ENCODE data around the gene AFM. TPM values are rescaled to one million over a fixed set of nuclear protein-coding genes. Genes with fewer than 3 reads are reported as not detected.
"Not testable (repeated sequence)": the region's sequence is repeated elsewhere in the genome, so short reads cannot be mapped to it uniquely, and the experiment has no call there.

AFM gene
- total RNA-seq, 6 donors from 2014 or later, result 0.20 TPM; not detected in 5

GRCh38 chr4:73539386-73539785, 57.8 kb downstream of the AFM start:
- Histone ChIP-seq H3K27me3 (no peaks in the 10 kb centered on the region), H3K27ac (no peak overlapping the region)

GRCh38 chr4:73540826-73541225, 59.3 kb downstream of the AFM start:
- Histone ChIP-seq H3K9me3 (no peaks in the 10 kb centered on the region), H3K4me3 (no peak overlapping the region), H3K27ac (no peak overlapping the region), H3K36me3 (no peaks in the 10 kb centered on the region), H3K27me3 (no peaks in the 10 kb centered on the region), H3K4me1 (no peaks in the 10 kb centered on the region)
- 83 to 88% methylated on average over 3 of the region's 3 CpGs for WGBS, 2 donors
- TF ChIP-seq POLR2A (IDR thresholded peaks at IDR 0.05) (no peak), EP300 (IDR thresholded peaks at IDR 0.05) (no peak), CTCF (IDR thresholded peaks at IDR 0.05) (no peak), POLR2AphosphoS5 (IDR thresholded peaks at IDR 0.05) (no peak)
- ATAC-seq (ENCODE audit: low FRiP score in 2 of 2), result no peak
- DNase-seq, result no peak

More at GRCh38 chr4:73539386-73539785, 57.8 kb downstream of the AFM start:
- 49 to 63% methylated on average over 4 of the region's 4 CpGs for WGBS, 2 donors
- ATAC-seq (ENCODE audit: low FRiP score in 2 of 2), result no peak
- Histone ChIP-seq H3K4me3 (no peak overlapping the region), H3K4me1 (no peaks in the 10 kb centered on the region), H3K36me3 (no peaks in the 10 kb centered on the region), H3K9me3 (no peaks in the 10 kb centered on the region)
- TF ChIP-seq EP300 (IDR thresholded peaks at IDR 0.05) (no peak), CTCF (IDR thresholded peaks at IDR 0.05) (no peak), POLR2AphosphoS5 (IDR thresholded peaks at IDR 0.05) (no peak), POLR2A (IDR thresholded peaks at IDR 0.05) (no peak)
- no peak for DNase-seq

- TF ChIP-seq EP300 (IDR thresholded peaks at IDR 0.05), result no peak
- no peak for TF ChIP-seq POLR2A (IDR thresholded peaks at IDR 0.05)
- no peak for TF ChIP-seq POLR2AphosphoS5 (IDR thresholded peaks at IDR 0.05)
- TF ChIP-seq CTCF (IDR thresholded peaks at IDR 0.05), result no peak
- Histone ChIP-seq H3K36me3 (no peaks in the 10 kb centered on the region), H3K9me3 (no peaks in the 10 kb centered on the region), H3K27me3 (no peaks in the 10 kb centered on the region), H3K4me3 (no peak overlapping the region), H3K4me1 (no peaks in the 10 kb centered on the region), H3K27ac (no peak overlapping the region)
- ATAC-seq (ENCODE audit: low FRiP score in 2 of 2) (no peak), DNase-seq (no peak)
- 80 to 86% methylated on average over 3 of the region's 3 CpGs for WGBS, 2 donors
These were observed 59.7 kb downstream of the AFM start for GRCh38 chr4:73541251-73541650.

GRCh38 chr4:73544620-73545019, 63.1 kb downstream of the AFM start:
- H3K36me3 ChIP-seq, result no peaks in the 10 kb centered on the region
- no peak for ATAC-seq (ENCODE audit: low FRiP score in 2 of 2)
- no peaks in the 10 kb centered on the region for H3K27me3 ChIP-seq
- H3K27ac ChIP-seq, result no peak overlapping the region
- TF ChIP-seq POLR2AphosphoS5 (IDR thresholded peaks at IDR 0.05) (no peak), POLR2A (IDR thresholded peaks at IDR 0.05) (no peak), CTCF (IDR thresholded peaks at IDR 0.05) (no peak), EP300 (IDR thresholded peaks at IDR 0.05) (no peak)
- 86 to 94% methylated on average over 2 of the region's 2 CpGs for WGBS, 2 donors
- no peaks in the 10 kb centered on the region for H3K9me3 ChIP-seq
- no peak for DNase-seq
- H3K4me3 ChIP-seq, result no peak overlapping the region
- H3K4me1 ChIP-seq, result no peaks in the 10 kb centered on the region

- peak in 1 of 2 donors; percentile 38 for DNase-seq
- not testable (repeated sequence) for H3K27me3 ChIP-seq; H3K36me3 ChIP-seq; H3K4me3 ChIP-seq; H3K9me3 ChIP-seq; H3K27ac ChIP-seq; H3K4me1 ChIP-seq; ATAC-seq (ENCODE audit: low FRiP score in 2 of 2)
- WGBS, 2 donors, result 84 to 92% methylated on average over 8 to 9 of the region's 11 CpGs
These were observed 69.3 kb downstream of the AFM start for GRCh38 chr4:73550865-73551264.

Small RNA genes lying within 50 kb of the gene (small RNA-seq; reads per million reads assigned to genes)
- 0 reads per million in 4 donors for gene AC074250.1

Other genes with a start within 250 kb of the AFM start
- gene ANKRD17, start 222.9 kb upstream of the AFM start, total RNA-seq, result 100 to 1,000 TPM in 1 of 6 donors, 10 to 100 TPM in 5; 49.7 to 103 (median 61.2) TPM
- 10 to 100 TPM in 2 of 6 donors, 1 to 10 TPM in 1, under 1 TPM in 1, not detected in 2; 0.30 to 44.5 (median 13.7) TPM for gene ALB, start 77.5 kb upstream of the AFM start, total RNA-seq
- gene AFP, start 45.5 kb upstream of the AFM start, total RNA-seq, result 1 to 10 TPM in 2 of 6 donors, not detected in 4; 1.2 to 2.9 TPM
- 1 to 10 TPM; 1.1 to 8.3 (median 1.7) TPM for gene RASSF6, start 138.7 kb downstream of the AFM start, total RNA-seq

Measured in upper lobe of left lung (tissue), 6 donors.